HEK293T (cell line): ENCODE measurements around the gene RPTOR.

Experiments
- ARNT ChIP-seq: fragments of 450-650 bp; IDR thresholded peaks from 2 replicates; pipeline ENCODE4 v1.6.1; 2017; ENCODE audit warnings: mild to moderate bottlenecking
- BHLHE40 ChIP-seq: fragments of 450-650 bp; IDR thresholded peaks from 2 replicates; pipeline ENCODE4 v1.6.1; 2016; ENCODE audit warnings: mild to moderate bottlenecking, moderate library complexity, borderline replicate concordance
- CTBP1 ChIP-seq: fragments of 450-650 bp; IDR thresholded peaks from 2 replicates; pipeline ENCODE4 v1.6.1; 2016; ENCODE audit warnings: borderline replicate concordance
- ELF4 ChIP-seq: fragments of 450-650 bp; IDR thresholded peaks from 2 replicates; pipeline ENCODE4 v1.6.1; 2017; ENCODE audit warnings: antibody characterized with exemption
- FOXM1 ChIP-seq: fragments of 450-650 bp; IDR thresholded peaks from 2 replicates; pipeline ENCODE4 v1.6.1; 2017; ENCODE audit warnings: mild to moderate bottlenecking, borderline replicate concordance
- HDGF ChIP-seq: fragments of 450-650 bp; IDR thresholded peaks from 2 replicates; pipeline ENCODE4 v1.6.1; 2017; ENCODE audit warnings: antibody characterized with exemption, borderline replicate concordance
- SUZ12 ChIP-seq: fragments of 450-650 bp; IDR thresholded peaks from 2 replicates; pipeline ENCODE4 v1.6.1; 2016; ENCODE audit warnings: mild to moderate bottlenecking
- ZNF384 ChIP-seq: fragments of 450-650 bp; IDR thresholded peaks from 2 replicates; pipeline ENCODE4 v1.6.1; 2016

DNA sequence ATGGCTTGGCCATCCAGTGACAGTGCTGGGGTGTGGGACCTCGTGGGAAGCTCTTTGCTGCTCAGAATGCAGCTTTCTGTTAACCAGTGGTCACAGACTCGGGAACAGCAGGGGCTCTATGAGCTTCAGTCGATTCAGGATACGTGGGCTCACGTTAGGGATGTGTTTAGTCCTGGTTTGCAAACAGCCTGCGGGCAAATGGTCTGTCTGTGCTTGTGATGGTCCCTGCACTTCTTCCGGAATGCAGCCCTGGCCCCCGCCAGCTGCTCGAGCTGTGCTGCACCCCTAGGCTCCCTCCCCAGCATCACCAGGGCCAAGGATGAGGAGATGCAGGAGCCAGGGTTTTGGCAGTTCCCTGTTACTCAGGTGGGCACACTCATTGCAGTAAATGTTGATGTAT, 274.2 kb downstream of the RPTOR start:
- TF ChIP-seq SUZ12 = no peak
- no peak for TF ChIP-seq FOXM1
- TF ChIP-seq BHLHE40 = no peak
- TF ChIP-seq ARNT = no peak
- no peak for TF ChIP-seq HDGF
- TF ChIP-seq ELF4 = no peak
- no peak for TF ChIP-seq CTBP1
- no peak for TF ChIP-seq ZNF384
